WTC11 (cell line): ENCODE measurements around the gene ITGA8.

Experiments used
- FOXK1 ChIP-seq: sonication (generic); formaldehyde crosslinking; IDR thresholded peaks from 2 replicates; pipeline ENCODE4 v1.8.0; 2022; ENCODE audit warnings: mild to moderate bottlenecking, moderate library complexity, missing genetic modification reagents
- NR3C1 ChIP-seq: sonication (generic); formaldehyde crosslinking; conservative IDR thresholded peaks from 2 replicates; pipeline ENCODE4 v1.8.1; 2023; ENCODE audit warnings: low read depth, mild to moderate bottlenecking, missing genetic modification reagents
- TCF7 ChIP-seq: sonication (generic); formaldehyde crosslinking; IDR thresholded peaks from 2 replicates; pipeline ENCODE4 v1.8.0; 2022; ENCODE audit warnings: mild to moderate bottlenecking, low read depth, missing genetic modification reagents, moderate library complexity
- TEAD4 ChIP-seq: sonication (generic); formaldehyde crosslinking; IDR thresholded peaks from 2 replicates; pipeline ENCODE4 v1.8.0; 2022; ENCODE audit warnings: mild to moderate bottlenecking, missing genetic modification reagents
- ZBTB21 ChIP-seq: sonication (generic); formaldehyde crosslinking; IDR thresholded peaks from 2 replicates; pipeline ENCODE4 v1.8.1; 2023; ENCODE audit warnings: mild to moderate bottlenecking, missing genetic modification reagents, borderline replicate concordance
- TF ChIP-seq, protein P1 (sequence below): fragments of 200-600 bp; IDR thresholded peaks from 2 replicates; pipeline ENCODE4 v1.8.0; 2022; ENCODE audit warnings: antibody characterized with exemption
- TF ChIP-seq, protein P2 (sequence below): sonication (generic); formaldehyde crosslinking; IDR thresholded peaks from 2 replicates; pipeline ENCODE4 v1.8.0; 2022; ENCODE audit warnings: missing genetic modification reagents
- TF ChIP-seq, protein P3 (sequence below): sonication (generic); formaldehyde crosslinking; IDR thresholded peaks from 2 replicates; pipeline ENCODE4 v1.8.0; 2022; ENCODE audit warnings: mild to moderate bottlenecking, missing genetic modification reagents
- TF ChIP-seq, protein P4 (sequence below): sonication (generic); formaldehyde crosslinking; IDR thresholded peaks from 2 replicates; pipeline ENCODE4 v1.8.1; 2022; ENCODE audit warnings: low read depth, missing genetic modification reagents, borderline replicate concordance
- TF ChIP-seq, protein P5 (sequence below): sonication (generic); formaldehyde crosslinking; IDR thresholded peaks from 2 replicates; pipeline ENCODE4 v1.8.0; 2022; ENCODE audit warnings: mild to moderate bottlenecking, missing genetic modification reagents
- TF ChIP-seq, protein P6 (sequence below): sonication (generic); formaldehyde crosslinking; IDR thresholded peaks from 2 replicates; pipeline ENCODE4 v1.8.1; 2022; ENCODE audit warnings: missing genetic modification reagents, borderline replicate concordance

DNA sequence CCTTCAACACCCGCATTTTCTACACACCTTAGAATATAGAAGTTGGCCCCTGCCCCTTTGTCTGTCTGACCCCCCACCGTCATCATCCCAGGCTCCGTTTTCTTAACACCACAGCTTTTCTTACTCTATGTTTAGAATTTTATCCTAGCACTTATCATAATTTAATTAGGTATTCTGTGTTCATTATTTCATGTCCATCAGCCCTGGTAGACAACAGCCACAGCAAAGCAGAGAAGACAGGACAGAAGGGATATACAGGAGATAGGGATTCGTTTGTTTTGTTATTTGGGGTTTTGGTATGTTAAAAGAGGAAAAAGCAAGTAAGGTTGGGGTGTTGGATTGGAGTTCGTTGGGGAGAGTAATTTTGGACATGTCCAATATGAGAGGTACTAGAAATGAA, 48.8 kb downstream of the ITGA8 start:
- TF ChIP-seq, protein P1, sequence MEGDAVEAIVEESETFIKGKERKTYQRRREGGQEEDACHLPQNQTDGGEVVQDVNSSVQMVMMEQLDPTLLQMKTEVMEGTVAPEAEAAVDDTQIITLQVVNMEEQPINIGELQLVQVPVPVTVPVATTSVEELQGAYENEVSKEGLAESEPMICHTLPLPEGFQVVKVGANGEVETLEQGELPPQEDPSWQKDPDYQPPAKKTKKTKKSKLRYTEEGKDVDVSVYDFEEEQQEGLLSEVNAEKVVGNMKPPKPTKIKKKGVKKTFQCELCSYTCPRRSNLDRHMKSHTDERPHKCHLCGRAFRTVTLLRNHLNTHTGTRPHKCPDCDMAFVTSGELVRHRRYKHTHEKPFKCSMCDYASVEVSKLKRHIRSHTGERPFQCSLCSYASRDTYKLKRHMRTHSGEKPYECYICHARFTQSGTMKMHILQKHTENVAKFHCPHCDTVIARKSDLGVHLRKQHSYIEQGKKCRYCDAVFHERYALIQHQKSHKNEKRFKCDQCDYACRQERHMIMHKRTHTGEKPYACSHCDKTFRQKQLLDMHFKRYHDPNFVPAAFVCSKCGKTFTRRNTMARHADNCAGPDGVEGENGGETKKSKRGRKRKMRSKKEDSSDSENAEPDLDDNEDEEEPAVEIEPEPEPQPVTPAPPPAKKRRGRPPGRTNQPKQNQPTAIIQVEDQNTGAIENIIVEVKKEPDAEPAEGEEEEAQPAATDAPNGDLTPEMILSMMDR: no peak
- TF ChIP-seq, protein P2, sequence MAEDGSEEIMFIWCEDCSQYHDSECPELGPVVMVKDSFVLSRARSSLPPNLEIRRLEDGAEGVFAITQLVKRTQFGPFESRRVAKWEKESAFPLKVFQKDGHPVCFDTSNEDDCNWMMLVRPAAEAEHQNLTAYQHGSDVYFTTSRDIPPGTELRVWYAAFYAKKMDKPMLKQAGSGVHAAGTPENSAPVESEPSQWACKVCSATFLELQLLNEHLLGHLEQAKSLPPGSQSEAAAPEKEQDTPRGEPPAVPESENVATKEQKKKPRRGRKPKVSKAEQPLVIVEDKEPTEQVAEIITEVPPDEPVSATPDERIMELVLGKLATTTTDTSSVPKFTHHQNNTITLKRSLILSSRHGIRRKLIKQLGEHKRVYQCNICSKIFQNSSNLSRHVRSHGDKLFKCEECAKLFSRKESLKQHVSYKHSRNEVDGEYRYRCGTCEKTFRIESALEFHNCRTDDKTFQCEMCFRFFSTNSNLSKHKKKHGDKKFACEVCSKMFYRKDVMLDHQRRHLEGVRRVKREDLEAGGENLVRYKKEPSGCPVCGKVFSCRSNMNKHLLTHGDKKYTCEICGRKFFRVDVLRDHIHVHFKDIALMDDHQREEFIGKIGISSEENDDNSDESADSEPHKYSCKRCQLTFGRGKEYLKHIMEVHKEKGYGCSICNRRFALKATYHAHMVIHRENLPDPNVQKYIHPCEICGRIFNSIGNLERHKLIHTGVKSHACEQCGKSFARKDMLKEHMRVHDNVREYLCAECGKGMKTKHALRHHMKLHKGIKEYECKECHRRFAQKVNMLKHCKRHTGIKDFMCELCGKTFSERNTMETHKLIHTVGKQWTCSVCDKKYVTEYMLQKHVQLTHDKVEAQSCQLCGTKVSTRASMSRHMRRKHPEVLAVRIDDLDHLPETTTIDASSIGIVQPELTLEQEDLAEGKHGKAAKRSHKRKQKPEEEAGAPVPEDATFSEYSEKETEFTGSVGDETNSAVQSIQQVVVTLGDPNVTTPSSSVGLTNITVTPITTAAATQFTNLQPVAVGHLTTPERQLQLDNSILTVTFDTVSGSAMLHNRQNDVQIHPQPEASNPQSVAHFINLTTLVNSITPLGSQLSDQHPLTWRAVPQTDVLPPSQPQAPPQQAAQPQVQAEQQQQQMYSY: no peak
- TF ChIP-seq ZBTB21 (CRISPR knock-in tag) (no peak), FOXK1 (CRISPR knock-in tag) (no peak), TEAD4 (CRISPR knock-in tag) (no peak), NR3C1 (no peak), TCF7 (CRISPR knock-in tag) (no peak)
- TF ChIP-seq, protein P3, sequence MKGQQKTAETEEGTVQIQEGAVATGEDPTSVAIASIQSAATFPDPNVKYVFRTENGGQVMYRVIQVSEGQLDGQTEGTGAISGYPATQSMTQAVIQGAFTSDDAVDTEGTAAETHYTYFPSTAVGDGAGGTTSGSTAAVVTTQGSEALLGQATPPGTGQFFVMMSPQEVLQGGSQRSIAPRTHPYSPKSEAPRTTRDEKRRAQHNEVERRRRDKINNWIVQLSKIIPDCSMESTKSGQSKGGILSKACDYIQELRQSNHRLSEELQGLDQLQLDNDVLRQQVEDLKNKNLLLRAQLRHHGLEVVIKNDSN (CRISPR knock-in tag): no peak
- TF ChIP-seq, protein P4, sequence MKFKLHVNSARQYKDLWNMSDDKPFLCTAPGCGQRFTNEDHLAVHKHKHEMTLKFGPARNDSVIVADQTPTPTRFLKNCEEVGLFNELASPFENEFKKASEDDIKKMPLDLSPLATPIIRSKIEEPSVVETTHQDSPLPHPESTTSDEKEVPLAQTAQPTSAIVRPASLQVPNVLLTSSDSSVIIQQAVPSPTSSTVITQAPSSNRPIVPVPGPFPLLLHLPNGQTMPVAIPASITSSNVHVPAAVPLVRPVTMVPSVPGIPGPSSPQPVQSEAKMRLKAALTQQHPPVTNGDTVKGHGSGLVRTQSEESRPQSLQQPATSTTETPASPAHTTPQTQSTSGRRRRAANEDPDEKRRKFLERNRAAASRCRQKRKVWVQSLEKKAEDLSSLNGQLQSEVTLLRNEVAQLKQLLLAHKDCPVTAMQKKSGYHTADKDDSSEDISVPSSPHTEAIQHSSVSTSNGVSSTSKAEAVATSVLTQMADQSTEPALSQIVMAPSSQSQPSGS (CRISPR knock-in tag): no peak
- TF ChIP-seq, protein P5, sequence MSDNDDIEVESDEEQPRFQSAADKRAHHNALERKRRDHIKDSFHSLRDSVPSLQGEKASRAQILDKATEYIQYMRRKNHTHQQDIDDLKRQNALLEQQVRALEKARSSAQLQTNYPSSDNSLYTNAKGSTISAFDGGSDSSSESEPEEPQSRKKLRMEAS (CRISPR knock-in tag): no peak
- TF ChIP-seq, protein P6, sequence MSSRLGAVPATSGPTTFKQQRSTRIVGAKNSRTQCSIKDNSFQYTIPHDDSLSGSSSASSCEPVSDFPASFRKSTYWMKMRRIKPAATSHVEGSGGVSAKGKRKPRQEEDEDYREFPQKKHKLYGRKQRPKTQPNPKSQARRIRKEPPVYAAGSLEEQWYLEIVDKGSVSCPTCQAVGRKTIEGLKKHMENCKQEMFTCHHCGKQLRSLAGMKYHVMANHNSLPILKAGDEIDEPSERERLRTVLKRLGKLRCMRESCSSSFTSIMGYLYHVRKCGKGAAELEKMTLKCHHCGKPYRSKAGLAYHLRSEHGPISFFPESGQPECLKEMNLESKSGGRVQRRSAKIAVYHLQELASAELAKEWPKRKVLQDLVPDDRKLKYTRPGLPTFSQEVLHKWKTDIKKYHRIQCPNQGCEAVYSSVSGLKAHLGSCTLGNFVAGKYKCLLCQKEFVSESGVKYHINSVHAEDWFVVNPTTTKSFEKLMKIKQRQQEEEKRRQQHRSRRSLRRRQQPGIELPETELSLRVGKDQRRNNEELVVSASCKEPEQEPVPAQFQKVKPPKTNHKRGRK: no peak
